A549 (cell line): ENCODE data around the gene IRF3.

Experiments used
- CBX8 ChIP-seq: fragments of 200-600 bp; sonication (generic); IDR thresholded peaks from 2 replicates; pipeline ENCODE4 v1.6.1; 2016
- CEBPB ChIP-seq, 2 experiments: fragments of >200 bp in 1 of 2; sonication (Bioruptor Twin) in 1 of 2; formaldehyde crosslinking in 1 of 2; IDR thresholded peaks; 2 replicates each; pipeline ENCODE4 v1.6.1; 2012 to 2016
- CHD2 ChIP-seq: fragments of 150-350 bp; IDR thresholded peaks from 2 replicates; pipeline ENCODE4 v1.6.1; 2014; ENCODE audit warnings: low read length; ENCODE audit not compliant: partially characterized antibody
- HDAC2 ChIP-seq: fragments of 200-600 bp; sonication (generic); IDR thresholded peaks from 2 replicates; pipeline ENCODE4 v1.6.1; 2016
- JUN ChIP-seq, 2 experiments: fragments of >200 bp; sonication (Bioruptor Twin); formaldehyde crosslinking; IDR thresholded peaks; 2 replicates in 1 of 2; 3 replicates in 1 of 2; pipeline ENCODE4 v1.6.1; 2016 to 2017
- MAFK ChIP-seq: fragments of 450-650 bp; IDR thresholded peaks from 2 replicates; pipeline ENCODE4 v1.6.1; 2014; ENCODE audit not compliant: partially characterized antibody
- MYC ChIP-seq: IDR thresholded peaks from 2 replicates; pipeline ENCODE4 v1.6.1; 2012; ENCODE audit warnings: mild to moderate bottlenecking, inconsistent platforms, low read length, improper control_type of control experiment, borderline replicate concordance
- POLR2A ChIP-seq: IDR thresholded peaks from 2 replicates; pipeline ENCODE4 v1.6.1; 2012; ENCODE audit warnings: mild to moderate bottlenecking, low read length
- SMC3 ChIP-seq: fragments of >200 bp; sonication (Bioruptor Twin); formaldehyde crosslinking; IDR thresholded peaks from 3 replicates; pipeline ENCODE4 v1.6.1; 2018; ENCODE audit warnings: inconsistent platforms
- TF ChIP-seq, protein P1 (sequence below): fragments of >200 bp; sonication (Bioruptor Twin); formaldehyde crosslinking; IDR thresholded peaks from 3 replicates; pipeline ENCODE4 v1.5.1; 2016
- TF ChIP-seq, protein P2 (sequence below): IDR thresholded peaks from 2 replicates; pipeline ENCODE4 v1.6.1; 2012

DNA sequence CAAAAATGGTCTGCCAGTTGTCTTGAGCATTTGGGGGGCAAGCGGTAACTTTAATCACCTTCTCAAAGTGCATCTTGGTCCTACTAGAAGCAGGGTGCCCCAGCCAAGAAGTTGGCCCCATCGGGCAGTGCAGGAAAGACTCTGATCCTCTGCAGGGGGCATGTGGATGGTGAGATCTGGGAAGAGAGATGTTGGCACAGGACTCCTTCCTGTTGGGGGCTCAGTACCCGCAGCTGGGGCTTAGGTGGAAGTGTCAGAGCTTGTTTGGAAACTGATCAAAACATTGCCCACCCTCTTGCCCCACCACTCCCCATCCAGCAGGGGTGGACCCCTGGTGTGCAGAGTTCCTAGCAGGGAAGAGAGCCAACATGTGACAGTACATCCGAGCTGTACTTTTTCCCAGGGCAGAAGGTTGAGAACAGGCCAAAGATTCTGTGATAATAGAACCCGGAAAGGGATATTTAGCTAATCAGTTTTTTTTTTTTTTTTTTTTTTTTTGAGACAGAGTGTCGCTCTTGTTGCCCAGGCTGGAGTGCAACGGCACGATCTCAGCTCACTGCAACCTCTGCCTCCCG is 34.6 kb downstream of the IRF3 start:
- TF ChIP-seq, protein P1, sequence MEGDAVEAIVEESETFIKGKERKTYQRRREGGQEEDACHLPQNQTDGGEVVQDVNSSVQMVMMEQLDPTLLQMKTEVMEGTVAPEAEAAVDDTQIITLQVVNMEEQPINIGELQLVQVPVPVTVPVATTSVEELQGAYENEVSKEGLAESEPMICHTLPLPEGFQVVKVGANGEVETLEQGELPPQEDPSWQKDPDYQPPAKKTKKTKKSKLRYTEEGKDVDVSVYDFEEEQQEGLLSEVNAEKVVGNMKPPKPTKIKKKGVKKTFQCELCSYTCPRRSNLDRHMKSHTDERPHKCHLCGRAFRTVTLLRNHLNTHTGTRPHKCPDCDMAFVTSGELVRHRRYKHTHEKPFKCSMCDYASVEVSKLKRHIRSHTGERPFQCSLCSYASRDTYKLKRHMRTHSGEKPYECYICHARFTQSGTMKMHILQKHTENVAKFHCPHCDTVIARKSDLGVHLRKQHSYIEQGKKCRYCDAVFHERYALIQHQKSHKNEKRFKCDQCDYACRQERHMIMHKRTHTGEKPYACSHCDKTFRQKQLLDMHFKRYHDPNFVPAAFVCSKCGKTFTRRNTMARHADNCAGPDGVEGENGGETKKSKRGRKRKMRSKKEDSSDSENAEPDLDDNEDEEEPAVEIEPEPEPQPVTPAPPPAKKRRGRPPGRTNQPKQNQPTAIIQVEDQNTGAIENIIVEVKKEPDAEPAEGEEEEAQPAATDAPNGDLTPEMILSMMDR: no peak
- TF ChIP-seq HDAC2: no peak
- TF ChIP-seq POLR2A: no peak
- no peak for TF ChIP-seq MYC
- no peak for TF ChIP-seq CBX8
- no peak for TF ChIP-seq JUN (IDR thresholded peaks at IDR 0.05)
- TF ChIP-seq, protein P2, sequence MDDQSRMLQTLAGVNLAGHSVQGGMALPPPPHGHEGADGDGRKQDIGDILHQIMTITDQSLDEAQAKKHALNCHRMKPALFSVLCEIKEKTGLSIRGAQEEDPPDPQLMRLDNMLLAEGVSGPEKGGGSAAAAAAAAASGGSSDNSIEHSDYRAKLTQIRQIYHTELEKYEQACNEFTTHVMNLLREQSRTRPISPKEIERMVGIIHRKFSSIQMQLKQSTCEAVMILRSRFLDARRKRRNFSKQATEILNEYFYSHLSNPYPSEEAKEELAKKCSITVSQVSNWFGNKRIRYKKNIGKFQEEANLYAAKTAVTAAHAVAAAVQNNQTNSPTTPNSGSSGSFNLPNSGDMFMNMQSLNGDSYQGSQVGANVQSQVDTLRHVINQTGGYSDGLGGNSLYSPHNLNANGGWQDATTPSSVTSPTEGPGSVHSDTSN: no peak
- TF ChIP-seq MAFK: no peak
- TF ChIP-seq CHD2: no peak
- no peak for TF ChIP-seq CEBPB (IDR thresholded peaks at IDR 0.05)
- no peak for TF ChIP-seq SMC3
